H1 (cell line): ENCODE data around the gene MRPL32. TPM values are rescaled to one million over a fixed set of nuclear protein-coding genes. Genes with fewer than 3 reads are reported as not detected.

Experiments used
- ASH2L ChIP-seq: fragments of 200-600, 300-600 bp; sonication (generic); IDR thresholded peaks from one replicate; pipeline ENCODE4 v1.7.1; 2017; ENCODE audit warnings: low read length
- BCL11A ChIP-seq, 2 experiments: IDR thresholded peaks; one replicate each; pipeline ENCODE4 v1.6.1; 2011; ENCODE audit warnings: low read depth in 2 of 2, low read length in 2 of 2, mild to moderate bottlenecking in 2 of 2
- BRCA1 ChIP-seq: IDR thresholded peaks from 2 replicates; pipeline ENCODE4 v1.6.1; 2012; ENCODE audit warnings: low read depth, low read length, improper control_type of control experiment
- CTBP2 ChIP-seq: IDR thresholded peaks from 2 replicates; pipeline ENCODE4 v1.7.0; 2011; ENCODE audit warnings: borderline replicate concordance, mild to moderate bottlenecking, moderate library complexity, mixed read lengths, low read length; ENCODE audit not compliant: insufficient read depth, insufficient read length
- EZH2 ChIP-seq: fragments of 200-600 bp; sonication (generic); IDR thresholded peaks from 2 replicates; pipeline ENCODE4 v1.7.1; 2012; ENCODE audit warnings: low read depth, mild to moderate bottlenecking, moderate library complexity, low read length, inconsistent platforms; ENCODE audit not compliant: severe bottlenecking
- JUN ChIP-seq: IDR thresholded peaks from 2 replicates; pipeline ENCODE4 v1.6.1; 2011; ENCODE audit warnings: low read depth, mild to moderate bottlenecking, improper control_type of control experiment, low read length
- KDM1A ChIP-seq: fragments of 200-600, 300-600 bp; sonication (generic); IDR thresholded peaks from 2 replicates; pipeline ENCODE4 v1.7.1; 2016; ENCODE audit warnings: mild to moderate bottlenecking, low read length, borderline replicate concordance
- RAD21 ChIP-seq, 2 experiments: IDR thresholded peaks in 1 of 2; conservative IDR thresholded peaks in 1 of 2; 2 replicates each; pipeline ENCODE4 v1.6.1; 2011; ENCODE audit warnings: low read depth in 2 of 2, low read length in 2 of 2, improper control_type of control experiment in 1 of 2, inconsistent platforms in 1 of 2, mild to moderate bottlenecking in 1 of 2, moderate library complexity in 1 of 2
- RFX5 ChIP-seq: IDR thresholded peaks from 2 replicates; pipeline ENCODE4 v1.6.1; 2011; ENCODE audit warnings: low read depth, low read length, improper control_type of control experiment, borderline replicate concordance
- SAP30 ChIP-seq: fragments of 300-600 bp; sonication (generic); IDR thresholded peaks from 2 replicates; pipeline ENCODE4 v1.7.1; 2012; ENCODE audit warnings: low read length, moderate library complexity, mild to moderate bottlenecking, inconsistent platforms; ENCODE audit not compliant: insufficient read depth, insufficient replicate concordance
- TAF1 ChIP-seq: IDR thresholded peaks from 2 replicates; pipeline ENCODE4 v1.6.1; 2011; ENCODE audit warnings: mild to moderate bottlenecking, low read depth, low read length
- TCF12 ChIP-seq: IDR thresholded peaks from 2 replicates; pipeline ENCODE4 v1.6.1; 2011; ENCODE audit warnings: low read depth, mild to moderate bottlenecking, low read length
- TEAD4 ChIP-seq: IDR thresholded peaks from 2 replicates; pipeline ENCODE4 v1.6.1; 2012; ENCODE audit warnings: low read depth, low read length, inconsistent platforms, mixed read lengths
- polyA plus RNA-seq, 7 experiments: library from polyadenylated mRNA; depleted of rRNA in 3 of 7; stranded (reverse) in 5 of 7; unstranded in 2 of 7; fragments of >200 nt in 5 of 7; fragments of 200-250 nt in 2 of 7; gene quantifications; 1 replicate in 5 of 7; 2 replicates in 1 of 7; 4 replicates in 1 of 7; pipeline versions ENCODE4 v1.2.1 to v1.2.3, GENCODE V29; 2011 to 2013; ENCODE audit warnings: missing spikeins in 2 of 7, mixed read lengths in 2 of 7
- total RNA-seq: library from RNA; stranded (reverse); fragmentation: NEBNext Ultra II Directional; extraction: Animal tissue kit (Norgen Biotek cat#: 25700); gene quantifications from 2 replicates; pipeline ENCODE4 v1.2.1, GENCODE V29; 2021
- TF ChIP-seq, protein P1 (sequence below): IDR thresholded peaks from 2 replicates; pipeline ENCODE4 v1.6.1; 2012; ENCODE audit warnings: inconsistent platforms
- TF ChIP-seq, protein P2 (sequence below), 3 experiments: IDR thresholded peaks; 1 replicate in 2 of 3; 2 replicates in 1 of 3; pipeline versions ENCODE4 v1.5.1 to v1.6.1; 2011; ENCODE audit warnings: low read length in 3 of 3, mild to moderate bottlenecking in 3 of 3, inconsistent platforms in 2 of 3, low read depth in 1 of 3, moderate library complexity in 1 of 3; ENCODE audit not compliant: insufficient read depth in 1 of 3; ENCODE audit errors: control extremely low read depth in 1 of 3
- TF ChIP-seq, protein P3 (sequence below): IDR thresholded peaks from 2 replicates; pipeline ENCODE4 v1.6.1; 2012; ENCODE audit warnings: inconsistent platforms
- TF ChIP-seq, protein P4 (sequence below): IDR thresholded peaks from 2 replicates; pipeline ENCODE4 v1.6.1; 2011; ENCODE audit warnings: low read depth, mild to moderate bottlenecking, low read length; ENCODE audit not compliant: insufficient read depth

MRPL32 gene
- total and polyA plus RNA-seq, 2 of the 8 experiments (the other 6 are each of a cell fraction or from before 2014, with no cell fraction given): 50.9 to 97.2 TPM

DNA sequence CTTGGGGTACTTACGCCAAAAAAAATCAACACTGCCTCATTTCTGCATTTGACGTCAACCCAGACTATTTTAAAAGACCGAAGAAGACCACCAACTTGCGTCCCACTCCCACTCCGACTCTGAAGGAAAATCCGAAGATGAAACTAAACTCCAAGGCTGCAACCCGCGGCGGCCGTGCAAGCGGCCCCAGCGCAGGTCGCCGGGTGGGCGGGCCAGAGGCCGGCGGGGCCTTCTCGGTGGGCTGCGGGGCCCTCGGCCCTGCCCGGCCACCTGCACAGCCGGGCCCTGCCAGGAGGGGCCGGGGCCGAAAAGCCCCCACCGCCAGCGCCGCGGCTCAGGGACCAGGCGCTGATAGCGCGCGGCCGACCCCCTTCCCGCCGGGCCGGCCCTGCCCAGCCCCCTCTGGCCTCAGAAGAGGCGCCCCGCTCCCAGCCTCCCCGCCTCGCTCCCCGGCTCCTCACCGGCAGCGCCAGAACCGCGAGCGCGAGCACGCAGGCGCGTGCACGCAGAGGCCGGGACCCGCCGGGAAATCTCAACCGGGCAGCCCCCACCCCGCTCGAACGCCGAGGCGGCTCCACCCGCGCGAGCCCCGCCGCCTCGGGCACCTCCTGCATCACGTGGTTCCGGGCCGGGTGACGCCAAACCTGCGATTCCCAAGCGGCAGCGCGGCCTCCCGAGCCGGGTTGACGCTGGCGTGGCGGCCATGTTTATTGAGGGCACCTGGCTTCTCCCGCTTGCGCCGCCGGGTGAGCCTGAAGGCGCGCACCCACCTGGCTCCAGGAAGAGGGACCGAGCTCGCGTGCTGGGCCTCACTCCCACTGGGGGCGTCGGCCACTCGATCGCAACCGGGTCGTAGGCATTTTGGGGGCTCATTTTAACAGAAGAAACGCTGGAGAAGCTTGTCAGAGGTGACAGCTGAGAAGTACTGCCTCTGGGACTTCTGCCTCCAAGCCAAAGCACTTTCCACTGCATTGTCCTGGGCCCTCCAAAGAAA lies 20.4 kb upstream of the MRPL32 start, which contains the start of gene C7orf25 (continued):
- TF ChIP-seq, protein P1, sequence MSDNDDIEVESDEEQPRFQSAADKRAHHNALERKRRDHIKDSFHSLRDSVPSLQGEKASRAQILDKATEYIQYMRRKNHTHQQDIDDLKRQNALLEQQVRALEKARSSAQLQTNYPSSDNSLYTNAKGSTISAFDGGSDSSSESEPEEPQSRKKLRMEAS: peak; percentile 90
- TF ChIP-seq TEAD4 (0 out of 2 replicates have a peak, but pooled peaks have one; percentile 4), KDM1A (0 out of 2 replicates have a peak, but pooled peaks have one; percentile 32), TAF1 (peak; percentile 48; the same call in 1 of the 2 replicates), CTBP2 (no peak), SAP30 (no peak), RAD21 (IDR thresholded peaks at IDR 0.05 in 1 of 2, conservative IDR thresholded peaks at IDR 0.05 in 1 of 2; ENCODE audit: low read depth in 2 of 2, low read length in 2 of 2) (no peak), BRCA1 (no peak), RFX5 (no peak), EZH2 (no peak), TCF12 (peak; percentile 73; the same call in 1 of the 2 replicates), ASH2L (peak; percentile 97), BCL11A (IDR thresholded peaks at IDR 0.05; ENCODE audit: low read depth in 2 of 2, low read length in 2 of 2) (no peak), JUN (no peak)
- TF ChIP-seq, protein P2, sequence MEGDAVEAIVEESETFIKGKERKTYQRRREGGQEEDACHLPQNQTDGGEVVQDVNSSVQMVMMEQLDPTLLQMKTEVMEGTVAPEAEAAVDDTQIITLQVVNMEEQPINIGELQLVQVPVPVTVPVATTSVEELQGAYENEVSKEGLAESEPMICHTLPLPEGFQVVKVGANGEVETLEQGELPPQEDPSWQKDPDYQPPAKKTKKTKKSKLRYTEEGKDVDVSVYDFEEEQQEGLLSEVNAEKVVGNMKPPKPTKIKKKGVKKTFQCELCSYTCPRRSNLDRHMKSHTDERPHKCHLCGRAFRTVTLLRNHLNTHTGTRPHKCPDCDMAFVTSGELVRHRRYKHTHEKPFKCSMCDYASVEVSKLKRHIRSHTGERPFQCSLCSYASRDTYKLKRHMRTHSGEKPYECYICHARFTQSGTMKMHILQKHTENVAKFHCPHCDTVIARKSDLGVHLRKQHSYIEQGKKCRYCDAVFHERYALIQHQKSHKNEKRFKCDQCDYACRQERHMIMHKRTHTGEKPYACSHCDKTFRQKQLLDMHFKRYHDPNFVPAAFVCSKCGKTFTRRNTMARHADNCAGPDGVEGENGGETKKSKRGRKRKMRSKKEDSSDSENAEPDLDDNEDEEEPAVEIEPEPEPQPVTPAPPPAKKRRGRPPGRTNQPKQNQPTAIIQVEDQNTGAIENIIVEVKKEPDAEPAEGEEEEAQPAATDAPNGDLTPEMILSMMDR (IDR thresholded peaks at IDR 0.05; ENCODE audit: control extremely low read depth in 1 of 3, insufficient read depth in 1 of 3, low read depth in 1 of 3, low read length in 3 of 3): 0 out of 4 replicates have a peak, but pooled peaks of 1 of the 3 experiments have one; percentile 3
- TF ChIP-seq, protein P3, sequence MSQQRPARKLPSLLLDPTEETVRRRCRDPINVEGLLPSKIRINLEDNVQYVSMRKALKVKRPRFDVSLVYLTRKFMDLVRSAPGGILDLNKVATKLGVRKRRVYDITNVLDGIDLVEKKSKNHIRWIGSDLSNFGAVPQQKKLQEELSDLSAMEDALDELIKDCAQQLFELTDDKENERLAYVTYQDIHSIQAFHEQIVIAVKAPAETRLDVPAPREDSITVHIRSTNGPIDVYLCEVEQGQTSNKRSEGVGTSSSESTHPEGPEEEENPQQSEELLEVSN: peak; percentile 84
- TF ChIP-seq, protein P4, sequence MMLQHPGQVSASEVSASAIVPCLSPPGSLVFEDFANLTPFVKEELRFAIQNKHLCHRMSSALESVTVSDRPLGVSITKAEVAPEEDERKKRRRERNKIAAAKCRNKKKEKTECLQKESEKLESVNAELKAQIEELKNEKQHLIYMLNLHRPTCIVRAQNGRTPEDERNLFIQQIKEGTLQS: peak; percentile 88
